Esophagus muscularis mucosa (tissue), 4 donors: ENCODE measurements around the gene KCNAB3. TPM values are rescaled to one million over a fixed set of nuclear protein-coding genes. Genes with fewer than 3 reads are reported as not detected.
"Not testable (repeated sequence)": the region's sequence is repeated elsewhere in the genome, so short reads cannot be mapped to it uniquely, and the experiment has no call there.

Experiments used
- DNase-seq: peaks from one replicate; pipeline ENCODE4 v3.0.0-alpha.2; 2017; ENCODE audit errors: extremely low spot score
- H3K27ac ChIP-seq, 4 donors: fragments of 200-600 bp; sonication (generic); replicated peaks in 1 of 4; 1 replicate in 3 of 4; 2 replicates in 1 of 4; pipeline ENCODE4 v1.5.1; 2016 to 2019; ENCODE audit warnings: mild to moderate bottlenecking in 1 of 4
- H3K27me3 ChIP-seq, 4 donors: fragments of 200-600 bp; sonication (generic); one replicate each; pipeline versions ENCODE4 v1.5.1 to v1.6.0; 2016 to 2019
- H3K36me3 ChIP-seq, 4 donors: fragments of 200-600 bp; sonication (generic); one replicate each; pipeline ENCODE4 v1.5.1; 2016 to 2019
- H3K4me1 ChIP-seq, 4 donors: fragments of 200-600 bp; sonication (generic); one replicate each; pipeline ENCODE4 v1.5.1; 2016 to 2019
- H3K4me3 ChIP-seq, 4 donors: fragments of 200-600 bp; sonication (generic); 1 replicate in 2 of 4; 2 replicates in 2 of 4; pipeline ENCODE4 v1.5.1; 2016 to 2019; ENCODE audit warnings: mild to moderate bottlenecking in 4 of 4, moderate library complexity in 1 of 4
- H3K9me3 ChIP-seq, 4 donors: fragments of 200-600 bp; sonication (generic); 1 replicate in 3 of 4; 2 replicates in 1 of 4; pipeline ENCODE4 v1.5.1; 2016 to 2019
- CTCF ChIP-seq, 3 experiments: fragments of 200-600 bp in 2 of 3; fragments of 450-650 bp in 1 of 3; sonication (generic) in 2 of 3; IDR thresholded peaks; one replicate each; pipeline ENCODE4 v1.5.1; 2017 to 2019; ENCODE audit warnings: antibody characterized with exemption in 3 of 3, mild to moderate bottlenecking in 2 of 3, moderate library complexity in 1 of 3
- EP300 ChIP-seq: sonication (generic); formaldehyde crosslinking; IDR thresholded peaks from one replicate; pipeline ENCODE4 v1.6.1; 2017; ENCODE audit warnings: antibody characterized with exemption
- POLR2A ChIP-seq: fragments of 450-650 bp; IDR thresholded peaks from one replicate; pipeline ENCODE4 v1.6.1; 2017; ENCODE audit warnings: antibody characterized with exemption, moderate library complexity, mild to moderate bottlenecking, low read depth
- POLR2AphosphoS5 ChIP-seq, 2 donors: sonication (generic); formaldehyde crosslinking; IDR thresholded peaks; one replicate each; pipeline ENCODE4 v1.6.1; 2017; ENCODE audit warnings: antibody characterized with exemption in 2 of 2
- WGBS: methylation state at CpG from one replicate; pipeline ENCODE4 v1.1.5; 2018; 5-methylcytosine and 5-hydroxymethylcytosine counted together
- intact Hi-C: fragments of 100-400 bp; cut with DNase I; formaldehyde crosslinking; loops from one replicate; pipeline ENCODE4 v1.15.1; 2023
- total RNA-seq, 4 donors: library from RNA; depleted of rRNA; stranded (reverse); fragments of >200 nt; gene quantifications; one replicate each; pipeline versions ENCODE4 v1.1.0 to v1.2.1, GENCODE V29; 2016

Gene KCNAB3
- total RNA-seq, 4 donors from 2014 or later: 0.23 to 1.2 (median 0.41) TPM

GRCh38 chr17:7961421-7961820, 31.8 kb upstream of the KCNAB3 start:
- DNase-seq: no peak
- H3K36me3 ChIP-seq: no peaks in the 10 kb centered on the region
- TF ChIP-seq CTCF (IDR thresholded peaks at IDR 0.05) (no peak), EP300 (no peak), POLR2AphosphoS5 (IDR thresholded peaks at IDR 0.05) (no peak), POLR2A (no peak)
- H3K27ac ChIP-seq: no peak overlapping the region
- no peak overlapping the region for H3K4me3 ChIP-seq
- intact Hi-C loops: no loop called here
- WGBS: 49% methylated on average over 2 of the region's 2 CpGs
- H3K27me3 ChIP-seq: peaks cover 0 to 4% (median 0%) of the 10 kb centered on the region in 4 donors
- H3K4me1 ChIP-seq: peaks cover under 1 to 5% (median 3%) of the 10 kb centered on the region in 4 donors
- H3K9me3 ChIP-seq: no peaks in the 10 kb centered on the region

- H3K27me3 ChIP-seq: peaks cover 0 to 4% (median 0%) of the 10 kb centered on the region in 4 donors
- no peaks in the 10 kb centered on the region for H3K9me3 ChIP-seq
- no peak overlapping the region for H3K4me3 ChIP-seq
- H3K36me3 ChIP-seq: no peaks in the 10 kb centered on the region
- no peak for DNase-seq
- no peak for TF ChIP-seq CTCF (IDR thresholded peaks at IDR 0.05)
- peaks cover 8 to 16% (median 12%) of the 10 kb centered on the region in 4 donors for H3K4me1 ChIP-seq
- WGBS: 92% methylated on average over 9 of the region's 9 CpGs
- intact Hi-C loops: no loop called here
- no peak overlapping the region for H3K27ac ChIP-seq
Measured at GRCh38 chr17:7959503-7960253, 30.0 kb upstream of the KCNAB3 start.

- no peaks in the 10 kb centered on the region for H3K36me3 ChIP-seq
- peak overlapping the region in 3 of 4 donors; percentile 18 to 66 (median 33) for H3K27ac ChIP-seq
- peaks cover 0 to 4% (median 0%) of the 10 kb centered on the region in 4 donors for H3K27me3 ChIP-seq
- no peak for DNase-seq
- intact Hi-C loops: no loop called here
- no peaks in the 10 kb centered on the region for H3K9me3 ChIP-seq
- no peak overlapping the region for H3K4me3 ChIP-seq
- TF ChIP-seq CTCF (IDR thresholded peaks at IDR 0.05): no peak
- TF ChIP-seq POLR2A: no peak
- TF ChIP-seq POLR2AphosphoS5 (IDR thresholded peaks at IDR 0.05): peak; percentile 69 to 76
- no peak for TF ChIP-seq EP300
- peaks cover 15 to 28% (median 19%) of the 10 kb centered on the region in 4 donors for H3K4me1 ChIP-seq
- 65% methylated on average over 11 of the region's 11 CpGs for WGBS
Measured at GRCh38 chr17:7956228-7956965, 26.7 kb upstream of the KCNAB3 start.

- TF ChIP-seq POLR2A (no peak), CTCF (IDR thresholded peaks at IDR 0.05) (no peak), POLR2AphosphoS5 (IDR thresholded peaks at IDR 0.05) (no peak), EP300 (no peak)
- Histone ChIP-seq H3K4me3 (no peak overlapping the region), H3K27ac (peak overlapping the region in 2 of 4 donors; percentile 33 to 66), H3K9me3 (no peaks in the 10 kb centered on the region), H3K36me3 (no peaks in the 10 kb centered on the region), H3K4me1 (peaks cover 15 to 34% (median 19%) of the 10 kb centered on the region in 4 donors), H3K27me3 (no peaks in the 10 kb centered on the region)
- no peak for DNase-seq
- intact Hi-C loops: no loop called here
- 64% methylated on average over 13 of the region's 13 CpGs for WGBS
Measured at GRCh38 chr17:7955414-7956227, 26.0 kb upstream of the KCNAB3 start.

GRCh38 chr17:7953266-7953665, 23.6 kb upstream of the KCNAB3 start:
- Histone ChIP-seq H3K36me3 (peaks cover 11 to 14% (median 13%) of the 10 kb centered on the region in 4 donors), H3K4me1 (peaks cover 15 to 34% (median 19%) of the 10 kb centered on the region in 4 donors)
- H3K9me3 ChIP-seq, intact Hi-C loops, H3K27me3 ChIP-seq, H3K27ac ChIP-seq, H3K4me3 ChIP-seq, DNase-seq: not testable (repeated sequence)
- WGBS: 89% methylated on average over 13 of the region's 13 CpGs
